RWPE1 (cell line): ENCODE measurements around the gene DEDD.

Experiments
- CTCF ChIA-PET: fragments of 350-600 bp; sonication (Branson Sonifier 250); formaldehyde crosslinking; extraction: SDS; loops from one replicate; lab custom pipeline; 2021; lab: Yijun Ruan, JAX
- POLR2A ChIA-PET: fragments of 400-600 bp; formaldehyde crosslinking; extraction: SDS; loops from one replicate; lab custom pipeline; 2020; ENCODE audit warnings: antibody characterized with exemption; ENCODE audit not compliant: low non-redundant PET; lab: Yijun Ruan, JAX
- DNase-seq: peaks from one replicate; pipeline ENCODE4 v3.0.0; 2012; ENCODE audit warnings: low spot score
- H3K27ac ChIP-seq: fragments of 450-650 bp; 2 replicates; pipeline ENCODE4 v1.5.1; 2017
- CTCF ChIP-seq: fragments of 450-650 bp; conservative IDR thresholded peaks from 2 replicates; pipeline ENCODE4 v1.5.1; 2017; ENCODE audit warnings: low read depth, mild to moderate bottlenecking

The DEDD gene

GRCh38 chr1:161132410-161133219 lies at the start of gene DEDD:
DEDD (minus strand) TSS chr1:161132667; CDS start chr1:161124462, 8,205 bp downstream.
- ChIA-PET POLR2A (interaction anchor here (0.6 kb wide), 2 partner anchors 11 to 112 kb away, joined by 3 to 6 read pairs; no protein-coding TSS in a partner anchor), CTCF (no interaction called here)
- H3K27ac ChIP-seq, result peak within 1 kb of the TSS; percentile 98
- DNase-seq, result peak; percentile 89
- no peak for TF ChIP-seq CTCF

GRCh38 chr1:161182214-161182613 lies 49.7 kb upstream of the DEDD start:
- peak overlapping the region; percentile 88 for H3K27ac ChIP-seq
- CTCF ChIA-PET, result interaction anchor here (0.6 kb wide), 1 partner anchor 116 kb away, joined by 4 read pairs; no protein-coding TSS in a partner anchor
- POLR2A ChIA-PET, result interaction anchor here (0.7 kb wide), 1 partner anchor 20 kb away, joined by 3 read pairs; no protein-coding TSS in a partner anchor
- peak; percentile 62 for DNase-seq
- no peak for TF ChIP-seq CTCF

- POLR2A ChIA-PET, result no interaction called here
- no peak overlapping the region for H3K27ac ChIP-seq
- DNase-seq, result no peak
- CTCF ChIA-PET, result interaction anchor here (0.6 to 0.7 kb wide), 2 partner anchors 10 to 198 kb away, joined by 3 read pairs; no protein-coding TSS in a partner anchor
- TF ChIP-seq CTCF, result no peak; the same call in 1 of the 2 replicates
These were observed 48.2 kb upstream of the DEDD start for GRCh38 chr1:161180639-161181038.

- ChIA-PET POLR2A (no interaction called here), CTCF (no interaction called here)
- TF ChIP-seq CTCF, result no peak
- no peak overlapping the region for H3K27ac ChIP-seq
- no peak for DNase-seq
These were observed 47.2 kb upstream of the DEDD start for GRCh38 chr1:161179698-161180097.

GRCh38 chr1:161177936-161178244 lies 45.4 kb upstream of the DEDD start:
- ChIA-PET CTCF (no interaction called here), POLR2A (no interaction called here)
- H3K27ac ChIP-seq, result peak overlapping the region; percentile 74
- DNase-seq, result no peak
- no peak for TF ChIP-seq CTCF

GRCh38 chr1:161177112-161177935 lies 44.9 kb upstream of the DEDD start, which contains the start of gene B4GALT3:
B4GALT3 (minus strand) TSS chr1:161177507; CDS start chr1:161176060, 1,447 bp downstream.
- ChIA-PET POLR2A (no interaction called here), CTCF (interaction anchor here (1.0 kb wide), 1 partner anchor 19 kb away, joined by 3 read pairs; no protein-coding TSS in a partner anchor)
- no peak for TF ChIP-seq CTCF
- H3K27ac ChIP-seq, result peak within 1 kb of the TSS; percentile 74
- peak; percentile 94 for DNase-seq
